NK-92 (cell line): Measurements from ENCODE around the gene RCE1.

Source experiments
- DNase-seq: peaks from one replicate; lab custom pipeline; 2025; ENCODE audit not compliant: unreplicated experiment; lab: John Stamatoyannopoulos, UW

The RCE1 gene

DNA sequence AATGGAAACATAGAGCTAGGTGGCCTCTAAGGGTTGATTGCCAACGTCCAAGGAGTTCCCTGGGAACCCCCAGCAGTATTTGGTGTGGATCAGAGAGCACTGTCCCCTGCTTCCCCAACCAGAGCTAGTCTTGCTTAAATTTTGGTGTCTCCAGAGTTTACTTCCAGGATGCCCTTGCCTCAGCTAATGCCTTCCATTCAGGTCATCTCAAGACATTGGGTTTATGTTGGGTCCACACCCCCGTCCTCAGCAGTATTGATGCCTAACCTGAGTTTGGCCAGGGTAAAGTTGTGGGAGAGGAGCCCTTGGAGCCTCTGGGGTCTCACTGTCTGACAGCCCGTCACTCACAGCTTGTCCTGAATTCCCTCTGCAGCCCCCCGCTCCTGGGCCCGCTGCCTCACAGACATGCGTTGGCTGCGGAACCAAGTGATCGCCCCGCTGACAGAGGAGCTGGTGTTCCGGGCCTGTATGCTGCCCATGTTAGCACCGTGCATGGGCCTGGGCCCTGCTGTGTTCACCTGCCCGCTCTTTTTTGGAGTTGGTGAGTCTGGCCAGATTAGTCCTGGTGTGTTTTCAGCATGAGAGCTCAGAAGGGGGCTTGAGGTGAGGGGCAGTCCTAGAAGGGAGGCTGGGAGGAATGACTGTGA, 1.4 kb downstream of the RCE1 start:
- no peak for DNase-seq

GRCh38 chr11:66845143-66845875, 2.1 kb downstream of the RCE1 start:
- DNase-seq: no peak

GRCh38 chr11:66845876-66846212, 2.6 kb downstream of the RCE1 start:
- no peak for DNase-seq

DNA sequence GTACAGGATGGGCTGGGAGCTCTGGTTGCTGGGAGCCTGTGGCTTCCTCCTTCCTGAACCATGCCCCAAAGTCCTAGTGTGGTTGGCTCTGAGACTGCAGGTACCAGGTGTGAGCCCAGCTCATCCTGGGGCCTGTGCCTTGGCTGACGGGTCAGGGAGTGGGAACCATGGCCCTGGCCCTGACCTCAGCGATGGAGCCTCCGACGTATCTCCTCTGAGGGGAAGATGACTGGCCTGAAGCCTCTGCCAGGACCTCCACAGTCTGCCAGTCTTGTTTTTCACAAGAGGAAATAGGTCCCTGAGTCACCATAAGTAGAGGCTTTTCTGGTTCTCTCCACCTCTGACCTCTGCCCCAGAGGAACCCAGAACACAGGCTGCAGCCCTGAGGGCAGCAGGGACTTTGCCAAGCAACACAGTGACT, 3.4 kb downstream of the RCE1 start:
- no peak for DNase-seq

GRCh38 chr11:66847461-66848232, 4.4 kb downstream of the RCE1 start:
- DNase-seq: no peak

- DNase-seq: no peak
Measured at GRCh38 chr11:66848671-66849500, 5.6 kb downstream of the RCE1 start.

- no peak for DNase-seq
Measured at GRCh38 chr11:66849501-66850234, 6.4 kb downstream of the RCE1 start.

DNA sequence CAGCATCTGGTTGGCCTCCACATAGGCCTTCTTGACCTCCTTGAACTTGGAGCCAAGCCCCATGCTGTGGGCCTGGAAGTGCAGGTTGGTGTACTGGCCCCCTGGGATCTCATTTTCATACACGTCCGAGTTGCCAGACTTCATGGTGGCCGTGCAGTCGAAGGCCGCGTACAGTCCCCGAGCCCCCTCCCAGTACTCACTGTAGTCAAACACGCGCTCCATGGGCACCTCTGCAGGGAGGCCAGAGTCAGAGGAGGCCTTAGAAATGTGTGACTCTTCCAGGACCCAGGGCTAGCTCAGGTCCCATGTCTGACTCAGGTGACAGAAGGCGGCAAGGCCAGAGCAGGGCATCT, 7.0 kb downstream of the RCE1 start:
- DNase-seq: no peak

GRCh38 chr11:66850588-66851238, 7.5 kb downstream of the RCE1 start:
- DNase-seq: no peak

- DNase-seq: no peak
Measured at GRCh38 chr11:66851239-66851596, 8.0 kb downstream of the RCE1 start.

DNA sequence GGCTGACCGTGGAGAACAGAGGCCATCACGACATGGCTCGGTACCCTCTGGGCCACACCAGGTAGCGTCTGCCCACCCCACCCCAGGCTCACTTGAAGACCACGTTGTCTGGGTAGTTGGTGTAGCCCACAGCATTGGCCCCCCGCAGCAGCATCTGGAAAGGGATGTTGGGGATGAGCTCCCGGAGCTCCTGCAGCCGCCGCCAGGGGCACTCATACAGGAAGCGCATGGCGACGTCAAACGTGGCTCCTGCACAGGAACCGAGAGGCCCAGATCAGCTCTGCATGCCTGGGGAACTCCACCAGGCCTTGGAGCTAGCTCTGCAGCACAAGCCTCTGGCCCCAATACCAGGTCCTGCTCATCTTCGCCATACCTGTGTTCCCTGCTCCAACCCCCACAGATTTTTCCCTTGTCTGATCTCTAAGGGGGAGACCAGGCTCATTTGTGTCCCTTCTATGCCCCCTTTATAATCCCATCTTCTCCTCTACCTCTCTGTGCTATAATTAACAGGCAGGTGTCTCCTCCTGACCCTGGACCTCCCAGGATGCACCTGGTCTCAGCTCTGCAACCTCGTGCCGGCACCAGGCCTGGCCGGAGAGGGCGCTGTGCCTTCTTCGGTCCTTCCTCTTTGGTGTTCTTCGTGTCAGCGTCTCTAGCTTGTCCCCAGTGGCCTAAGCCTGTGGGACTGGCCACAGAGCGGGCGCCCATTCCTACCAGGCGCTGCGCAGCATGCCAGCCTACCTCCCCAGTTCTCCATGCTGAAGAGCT, 8.6 kb downstream of the RCE1 start:
- no peak for DNase-seq

DNA sequence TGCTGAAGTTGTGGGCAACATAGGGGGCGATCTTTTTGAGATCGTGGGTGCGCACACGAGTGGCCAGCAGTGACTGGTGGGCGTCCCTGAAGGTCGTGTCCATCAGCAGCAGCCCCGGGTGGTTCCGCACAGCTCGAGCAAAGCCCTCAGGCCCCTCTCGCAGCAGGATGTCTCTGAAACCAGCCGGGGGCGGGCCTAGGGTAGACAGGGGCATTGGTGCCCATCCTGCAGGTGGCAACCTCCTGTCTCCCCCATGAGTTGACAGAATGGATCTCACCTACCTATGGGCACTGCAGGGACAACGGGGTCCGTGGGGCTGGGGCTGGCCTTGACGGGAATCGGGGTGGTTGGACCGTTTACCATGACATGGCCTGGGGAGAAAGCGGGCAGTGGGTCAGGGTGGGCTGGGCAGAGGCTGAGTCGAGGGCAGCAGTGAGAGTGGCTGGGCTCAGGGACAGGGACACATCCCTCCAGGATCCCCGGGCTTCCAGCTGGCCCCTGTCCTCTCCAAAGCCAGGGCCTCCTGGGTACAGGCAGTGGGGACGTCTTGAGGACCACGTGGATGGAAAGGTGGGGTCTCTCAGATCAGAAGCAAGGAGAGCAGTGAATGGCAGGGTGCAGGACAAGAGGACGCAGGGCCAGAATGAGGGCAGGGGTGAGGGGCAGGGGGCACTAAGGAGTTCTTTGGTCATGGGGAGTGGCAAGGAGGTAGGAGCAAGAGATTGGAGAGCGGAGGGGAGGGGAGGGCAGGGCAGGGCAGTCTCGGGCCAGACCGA, 9.4 kb downstream of the RCE1 start:
- no peak for DNase-seq

GRCh38 chr11:66853242-66854229, 10.3 kb downstream of the RCE1 start:
- no peak for DNase-seq

GRCh38 chr11:66854231-66854661, 11.0 kb downstream of the RCE1 start:
- no peak for DNase-seq

- no peak for DNase-seq
Measured at GRCh38 chr11:66854729-66855211, 11.5 kb downstream of the RCE1 start.

DNA sequence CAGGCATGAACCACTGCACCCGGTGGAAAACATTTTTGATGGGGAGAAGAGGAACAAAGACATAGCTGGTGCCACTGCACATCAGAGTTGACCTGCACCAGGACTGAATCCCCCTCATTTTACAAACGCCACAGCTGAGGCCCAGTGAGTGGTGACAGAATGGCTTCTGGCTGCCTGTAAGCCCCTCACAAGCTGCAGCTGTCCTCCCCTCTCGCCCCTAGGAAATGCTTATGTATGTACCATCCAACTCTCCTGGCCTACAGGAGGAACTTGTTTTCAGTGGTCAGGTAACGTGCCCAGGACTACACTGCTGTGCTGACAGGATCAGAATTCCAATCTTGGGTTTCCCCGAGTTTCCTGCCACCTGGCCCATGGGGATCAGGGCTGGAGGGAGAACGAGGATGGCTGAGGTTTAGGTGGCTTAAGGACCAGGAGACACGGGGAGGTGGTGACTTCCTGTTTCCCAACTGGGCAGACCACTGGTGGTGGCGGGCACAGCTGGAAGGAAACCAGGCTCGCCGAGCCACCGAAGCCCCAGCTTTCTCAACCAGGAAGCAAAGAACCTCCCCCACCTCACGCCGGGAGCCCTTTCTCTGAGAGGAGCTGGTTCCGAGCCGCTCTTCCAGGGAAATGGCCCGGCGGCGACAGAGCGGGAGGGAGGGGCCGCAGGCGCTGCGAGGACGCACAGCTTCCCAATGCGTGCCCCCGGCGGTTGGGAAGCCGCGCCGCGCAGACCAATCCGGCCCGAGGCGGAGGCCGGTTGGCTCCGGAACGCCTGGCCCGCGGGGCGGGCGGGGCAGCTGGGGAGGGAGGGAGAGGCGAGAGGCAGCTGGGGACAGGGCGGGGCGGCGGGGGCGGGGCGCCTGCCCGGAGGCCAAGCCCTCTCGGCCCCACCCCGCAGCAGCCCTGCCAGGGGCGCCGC, 12.6 kb downstream of the RCE1 start:
- no peak for DNase-seq
